HG03575 (cell line): ENCODE data around the gene IPO5.
"Not testable (repeated sequence)": the region's sequence is repeated elsewhere in the genome, so short reads cannot be mapped to it uniquely, and the experiment has no call there.

Experiments
- ATAC-seq: cut with Tn5 transposase; IDR thresholded peaks from one replicate; pipeline ENCODE4 v1.9.1; 2021; ENCODE audit not compliant: unreplicated experiment, insufficient number of reproducible peaks, low FRiP score; ENCODE audit errors: extremely low read depth

IPO5 gene

GRCh38 chr13:98041081-98041820 is 87.8 kb downstream of the IPO5 start:
- no peak for ATAC-seq

- no peak for ATAC-seq
These were observed 90.8 kb downstream of the IPO5 start for GRCh38 chr13:98044301-98044700.

GRCh38 chr13:98047785-98048184 is 94.3 kb downstream of the IPO5 start:
- ATAC-seq = not testable (repeated sequence)

GRCh38 chr13:98048265-98048664 is 94.8 kb downstream of the IPO5 start:
- ATAC-seq = no peak

GRCh38 chr13:98050041-98050466 is 96.6 kb downstream of the IPO5 start:
- ATAC-seq = no peak

GRCh38 chr13:98052412-98052811 is 98.9 kb downstream of the IPO5 start:
- no peak for ATAC-seq

- ATAC-seq = no peak
These were observed 100.8 kb downstream of the IPO5 start for GRCh38 chr13:98054301-98054700.

- no peak for ATAC-seq
These were observed 102.1 kb downstream of the IPO5 start for GRCh38 chr13:98055623-98056022.

- no peak for ATAC-seq
These were observed 103.5 kb downstream of the IPO5 start for GRCh38 chr13:98056839-98057410.

- ATAC-seq = no peak
These were observed 105.8 kb downstream of the IPO5 start for GRCh38 chr13:98059276-98059675.

GRCh38 chr13:98060282-98060681 is 106.8 kb downstream of the IPO5 start:
- ATAC-seq = no peak

GRCh38 chr13:98065468-98065867 is 112.0 kb downstream of the IPO5 start:
- no peak for ATAC-seq

GRCh38 chr13:98066636-98067035 is 113.2 kb downstream of the IPO5 start:
- no peak for ATAC-seq

- no peak for ATAC-seq
These were observed 115.0 kb downstream of the IPO5 start for GRCh38 chr13:98068521-98068920.

- ATAC-seq = no peak
These were observed 116.5 kb downstream of the IPO5 start for GRCh38 chr13:98069985-98070384.

GRCh38 chr13:98071316-98071715 is 117.8 kb downstream of the IPO5 start:
- no peak for ATAC-seq

GRCh38 chr13:98072476-98072875 is 119.0 kb downstream of the IPO5 start:
- ATAC-seq = no peak
